HEK293T (cell line): ENCODE measurements around the gene HOXA4.

Experiments
- CTCF ChIA-PET: fragments of 350-600 bp; formaldehyde crosslinking; extraction: SDS; loops from one replicate; lab custom pipeline; 2021; ENCODE audit warnings: antibody characterized with exemption, inconsistent platforms; lab: Yijun Ruan, JAX
- POLR2A ChIA-PET: fragments of 350-600 bp; formaldehyde crosslinking; extraction: SDS; loops from one replicate; lab custom pipeline; 2020; ENCODE audit warnings: antibody characterized with exemption, inconsistent platforms; lab: Yijun Ruan, JAX
- DNase-seq: peaks from one replicate; pipeline ENCODE4 v3.0.0; 2012; ENCODE audit warnings: mixed read lengths; ENCODE audit errors: extremely low spot score
- ARNT ChIP-seq: fragments of 450-650 bp; IDR thresholded peaks from 2 replicates; pipeline ENCODE4 v1.6.1; 2017; ENCODE audit warnings: mild to moderate bottlenecking
- BHLHE40 ChIP-seq: fragments of 450-650 bp; IDR thresholded peaks from 2 replicates; pipeline ENCODE4 v1.6.1; 2016; ENCODE audit warnings: mild to moderate bottlenecking, moderate library complexity, borderline replicate concordance
- CTBP1 ChIP-seq: fragments of 450-650 bp; IDR thresholded peaks from 2 replicates; pipeline ENCODE4 v1.6.1; 2016; ENCODE audit warnings: borderline replicate concordance
- ELF4 ChIP-seq: fragments of 450-650 bp; IDR thresholded peaks from 2 replicates; pipeline ENCODE4 v1.6.1; 2017; ENCODE audit warnings: antibody characterized with exemption
- FOXA1 ChIP-seq: fragments of 450-650 bp; IDR thresholded peaks from 2 replicates; pipeline ENCODE4 v1.6.1; 2016; ENCODE audit warnings: mild to moderate bottlenecking
- FOXK2 ChIP-seq: fragments of 450-650 bp; IDR thresholded peaks from 2 replicates; pipeline ENCODE4 v1.6.1; 2016; ENCODE audit warnings: mild to moderate bottlenecking
- FOXM1 ChIP-seq: fragments of 450-650 bp; IDR thresholded peaks from 2 replicates; pipeline ENCODE4 v1.6.1; 2017; ENCODE audit warnings: mild to moderate bottlenecking, borderline replicate concordance
- HDGF ChIP-seq: fragments of 450-650 bp; IDR thresholded peaks from 2 replicates; pipeline ENCODE4 v1.6.1; 2017; ENCODE audit warnings: antibody characterized with exemption, borderline replicate concordance
- L3MBTL2 ChIP-seq: fragments of 450-650 bp; conservative IDR thresholded peaks from 2 replicates; pipeline ENCODE4 v1.6.1; 2016; ENCODE audit warnings: mild to moderate bottlenecking
- LEF1 ChIP-seq: fragments of 450-650 bp; IDR thresholded peaks from 2 replicates; pipeline ENCODE4 v1.6.1; 2017; ENCODE audit warnings: mild to moderate bottlenecking, borderline replicate concordance
- NFRKB ChIP-seq: fragments of 450-650 bp; IDR thresholded peaks from 2 replicates; pipeline ENCODE4 v1.6.1; 2016; ENCODE audit warnings: mild to moderate bottlenecking, moderate library complexity
- PKNOX1 ChIP-seq: fragments of 450-650 bp; IDR thresholded peaks from 2 replicates; pipeline ENCODE4 v1.6.1; 2016
- SP1 ChIP-seq: fragments of 450-650 bp; IDR thresholded peaks from 2 replicates; pipeline ENCODE4 v1.6.1; 2017
- SUZ12 ChIP-seq: fragments of 450-650 bp; IDR thresholded peaks from 2 replicates; pipeline ENCODE4 v1.6.1; 2016; ENCODE audit warnings: mild to moderate bottlenecking
- TARDBP ChIP-seq: fragments of 450-650 bp; IDR thresholded peaks from 2 replicates; pipeline ENCODE4 v1.6.1; 2016
- ZNF384 ChIP-seq: fragments of 450-650 bp; IDR thresholded peaks from 2 replicates; pipeline ENCODE4 v1.6.1; 2016

Gene HOXA4

GRCh38 chr7:27128776-27129728, 1.5 kb downstream of the HOXA4 start:
- ChIA-PET CTCF (interaction anchor here (1.3 kb wide), 1 partner anchor 32 kb away, joined by 5 read pairs; no protein-coding TSS in a partner anchor), POLR2A (interaction anchor here (1.0 to 5.3 kb wide), 2 partner anchors 12 to 18 kb away, joined by 3 to 103 read pairs; no protein-coding TSS in a partner anchor)
- no peak for DNase-seq
- TF ChIP-seq FOXA1, result no peak

GRCh38 chr7:27128034-27128433, 2.5 kb downstream of the HOXA4 start:
- TF ChIP-seq PKNOX1 (no peak), TARDBP (no peak), SUZ12 (no peak), ELF4 (no peak)
- CTCF ChIA-PET, result interaction anchor here (1.3 kb wide), 1 partner anchor 33 kb away, joined by 5 read pairs; no protein-coding TSS in a partner anchor
- POLR2A ChIA-PET, result interaction anchor here (0.8 to 5.3 kb wide), 3 partner anchors 11 to 25 kb away, joined by 3 to 103 read pairs (median 3); partner anchors contain the start of gene HOXA3
- no peak for DNase-seq

- TF ChIP-seq SUZ12 (no peak), HDGF (no peak), CTBP1 (no peak), L3MBTL2 (no peak), LEF1 (no peak), PKNOX1 (no peak), TARDBP (no peak), BHLHE40 (no peak), ZNF384 (no peak; the same call in 1 of the 2 replicates), FOXK2 (no peak), NFRKB (no peak), SP1 (no peak), ARNT (no peak), FOXA1 (no peak), FOXM1 (no peak), ELF4 (no peak)
- DNase-seq, result no peak
- ChIA-PET POLR2A (interaction anchor here (0.8 to 1.0 kb wide), 3 partner anchors 11 to 13 kb away, joined by 3 to 4 read pairs (median 3); no protein-coding TSS in a partner anchor), CTCF (no interaction called here)
These were observed 3.8 kb downstream of the HOXA4 start for GRCh38 chr7:27126596-27127327.

GRCh38 chr7:27125986-27126394, 4.6 kb downstream of the HOXA4 start:
- ChIA-PET POLR2A (interaction anchor here (0.8 to 1.0 kb wide), 2 partner anchors 11 to 13 kb away, joined by 3 to 4 read pairs; no protein-coding TSS in a partner anchor), CTCF (no interaction called here)
- peak; percentile 72 for TF ChIP-seq PKNOX1
- no peak for TF ChIP-seq ELF4
- DNase-seq, result no peak

GRCh38 chr7:27124902-27125689, 5.5 kb downstream of the HOXA4 start:
- TF ChIP-seq ELF4, result no peak
- no peak for TF ChIP-seq ARNT
- no peak for TF ChIP-seq PKNOX1
- no peak for TF ChIP-seq SP1
- TF ChIP-seq L3MBTL2, result no peak
- TF ChIP-seq FOXA1, result no peak
- TF ChIP-seq HDGF, result no peak
- no peak for DNase-seq
- CTCF ChIA-PET, result no interaction called here
- POLR2A ChIA-PET, result interaction anchor here (1.1 kb wide), 1 partner anchor 10 kb away, joined by 3 read pairs; no protein-coding TSS in a partner anchor
